ENCODE data around the gene AATF. TPM values are rescaled to one million over a fixed set of nuclear protein-coding genes. Genes with fewer than 3 reads are reported as not detected.

The AATF gene
- total RNA-seq (10 to 100 TPM; 30.4 to 59.0 (median 41.7) TPM), polyA plus RNA-seq (10 to 100 TPM; 28.7 to 32.8 (median 32.0) TPM)
- long read RNA-seq, donor 1, transcript AATF-208 (12 exons, 2,141 nt): major isoform, 8 of 9 reads
- long read RNA-seq, donor 1, partial matches to known transcripts: 0 of 9 reads
- long read RNA-seq, donor 1, other reads (novel, unspliced or antisense): 0 of 9 reads
- long read RNA-seq, donor 2, transcript AATF-208 (12 exons, 2,141 nt): major isoform, 5 of 7 reads
- long read RNA-seq, donor 2, partial matches to known transcripts: 0 of 7 reads
- long read RNA-seq, donor 2, other reads (novel, unspliced or antisense): 0 of 7 reads

GRCh38 chr17:36948717-36949460 lies at the start of gene AATF:
AATF (plus strand) TSS chr17:36948954; CDS start chr17:36949126, 172 bp downstream.
- TF ChIP-seq POLR2AphosphoS5 (IDR thresholded peaks at IDR 0.05) (peak; percentile 95 to 99 (median 96)), POLR2A (IDR thresholded peaks at IDR 0.05) (peak in 2 of 3 donors; percentile 15 to 29)
- TF ChIP-seq, protein P1, sequence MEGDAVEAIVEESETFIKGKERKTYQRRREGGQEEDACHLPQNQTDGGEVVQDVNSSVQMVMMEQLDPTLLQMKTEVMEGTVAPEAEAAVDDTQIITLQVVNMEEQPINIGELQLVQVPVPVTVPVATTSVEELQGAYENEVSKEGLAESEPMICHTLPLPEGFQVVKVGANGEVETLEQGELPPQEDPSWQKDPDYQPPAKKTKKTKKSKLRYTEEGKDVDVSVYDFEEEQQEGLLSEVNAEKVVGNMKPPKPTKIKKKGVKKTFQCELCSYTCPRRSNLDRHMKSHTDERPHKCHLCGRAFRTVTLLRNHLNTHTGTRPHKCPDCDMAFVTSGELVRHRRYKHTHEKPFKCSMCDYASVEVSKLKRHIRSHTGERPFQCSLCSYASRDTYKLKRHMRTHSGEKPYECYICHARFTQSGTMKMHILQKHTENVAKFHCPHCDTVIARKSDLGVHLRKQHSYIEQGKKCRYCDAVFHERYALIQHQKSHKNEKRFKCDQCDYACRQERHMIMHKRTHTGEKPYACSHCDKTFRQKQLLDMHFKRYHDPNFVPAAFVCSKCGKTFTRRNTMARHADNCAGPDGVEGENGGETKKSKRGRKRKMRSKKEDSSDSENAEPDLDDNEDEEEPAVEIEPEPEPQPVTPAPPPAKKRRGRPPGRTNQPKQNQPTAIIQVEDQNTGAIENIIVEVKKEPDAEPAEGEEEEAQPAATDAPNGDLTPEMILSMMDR (IDR thresholded peaks at IDR 0.05 in 8 of 11, conservative IDR thresholded peaks at IDR 0.05 in 3 of 11): peak in 2 of 11 experiments; percentile 12 to 13
- Histone ChIP-seq H3K27me3 (replicated peaks in 1 of 7) (peaks cover 0 to 41% (median 39%) of the 10 kb centered on the region in 7 donors), H3K9me3 (no peaks in the 10 kb centered on the region), H3K4me3 (peak within 1 kb of the TSS; percentile 61 to 93 (median 84)), H3K4me1 (peaks cover 17 to 59% (median 40%) of the 10 kb centered on the region in 6 donors), H3K36me3 (peaks cover 0 to 37% (median 21%) of the 10 kb centered on the region in 6 donors), H3K27ac (peak within 1 kb of the TSS; percentile 82 to 95 (median 90))
- intact Hi-C loops (cut with DNase I; ENCODE audit: low total_unique reads): no loop called here
- WGBS, 5 donors: 0 to 1% (median 0%) methylated on average over 44 to 90 of the region's 90 CpGs
- peak; percentile 99 for DNase-seq

GRCh38 chr17:36899250-36900159 lies 49.2 kb upstream of the AATF start:
- H3K9me3 ChIP-seq: no peaks in the 10 kb centered on the region
- no peak overlapping the region for H3K27ac ChIP-seq
- H3K36me3 ChIP-seq: no peaks in the 10 kb centered on the region
- no peaks in the 10 kb centered on the region for H3K4me1 ChIP-seq
- no peak for DNase-seq
- H3K27me3 ChIP-seq (replicated peaks in 1 of 7): peaks cover 0 to 42% (median 0%) of the 10 kb centered on the region in 7 donors
- WGBS, 5 donors: 62 to 79% (median 69%) methylated on average over 7 of the region's 7 CpGs
- no peak overlapping the region for H3K4me3 ChIP-seq
- intact Hi-C loops (cut with DNase I; ENCODE audit: low total_unique reads): no loop called here
- TF ChIP-seq, protein P1 (IDR thresholded peaks at IDR 0.05 in 8 of 11, conservative IDR thresholded peaks at IDR 0.05 in 3 of 11): no peak
- TF ChIP-seq POLR2A (IDR thresholded peaks at IDR 0.05): no peak
- TF ChIP-seq POLR2AphosphoS5 (IDR thresholded peaks at IDR 0.05): no peak

DNA sequence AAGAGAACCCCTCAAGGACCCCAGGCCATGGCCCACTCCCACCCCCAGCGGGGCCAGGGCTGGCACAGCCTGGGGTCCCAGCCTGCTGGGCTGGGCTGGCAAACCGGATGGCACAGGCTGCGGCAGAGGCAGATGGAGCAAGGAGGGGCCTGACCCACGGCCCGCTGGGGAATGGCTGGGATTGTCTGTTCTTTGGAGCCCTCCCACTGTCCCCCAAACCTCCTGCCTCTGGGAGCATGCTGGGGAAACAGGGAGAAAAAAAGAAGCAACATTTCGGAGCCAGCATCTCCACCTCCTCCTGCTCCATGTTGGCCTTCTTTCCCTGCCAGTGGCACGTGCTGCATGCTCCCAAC lies 48.6 kb upstream of the AATF start:
- intact Hi-C loops (cut with DNase I; ENCODE audit: low total_unique reads): no loop called here
- no peak for TF ChIP-seq POLR2AphosphoS5 (IDR thresholded peaks at IDR 0.05)
- TF ChIP-seq, protein P1 (IDR thresholded peaks at IDR 0.05 in 8 of 11, conservative IDR thresholded peaks at IDR 0.05 in 3 of 11): no peak
- TF ChIP-seq POLR2A (IDR thresholded peaks at IDR 0.05): no peak
- H3K27me3 ChIP-seq (replicated peaks in 1 of 7): peaks cover 0 to 40% (median 0%) of the 10 kb centered on the region in 7 donors
- H3K9me3 ChIP-seq: no peaks in the 10 kb centered on the region
- WGBS, 5 donors: 71 to 82% (median 79%) methylated on average over 7 of the region's 7 CpGs
- H3K27ac ChIP-seq: no peak overlapping the region
- no peak for DNase-seq
- no peaks in the 10 kb centered on the region for H3K4me1 ChIP-seq
- no peak overlapping the region for H3K4me3 ChIP-seq
- no peaks in the 10 kb centered on the region for H3K36me3 ChIP-seq
